Prostate gland (tissue), 2 donors: ENCODE results near the gene DHRS2. TPM values are rescaled to one million over a fixed set of nuclear protein-coding genes. Genes with fewer than 3 reads are reported as not detected.
A peak's percentile ranks its signal among the peaks of the same experiment; 100 is the strongest.
"Not testable (repeated sequence)": the region's sequence is repeated elsewhere in the genome, so short reads cannot be mapped to it uniquely, and the experiment has no call there.

Source experiments
- DNase-seq: peaks from one replicate; pipeline ENCODE4 v3.0.0-alpha.2; 2019; ENCODE audit warnings: low spot score
- H3K27ac ChIP-seq, 2 donors: fragments of 200-600 bp; sonication (generic); 2 replicates each; pipeline ENCODE4 v1.5.1; 2017 to 2019
- H3K27me3 ChIP-seq: fragments of 200-600 bp; sonication (generic); replicated peaks from 2 replicates; pipeline ENCODE4 v1.5.1; 2019; ENCODE audit not compliant: insufficient read depth
- H3K36me3 ChIP-seq, 2 donors: fragments of 200-600 bp; sonication (generic); 1 replicate in 1 of 2; 2 replicates in 1 of 2; pipeline versions ENCODE4 v1.5.1 to v1.8.1; 2017 to 2019
- H3K4me1 ChIP-seq: fragments of 200-600 bp; sonication (generic); replicated peaks from 2 replicates; pipeline ENCODE4 v1.5.1; 2019
- H3K4me3 ChIP-seq, 2 donors: fragments of 200-600 bp; sonication (generic); 2 replicates each; pipeline ENCODE4 v1.5.1; 2017 to 2019
- H3K9me3 ChIP-seq: fragments of 200-600 bp; sonication (generic); 2 replicates; pipeline ENCODE4 v1.5.1; 2017
- CTCF ChIP-seq, 4 experiments: fragments of 200-600 bp in 2 of 4; fragments of 450-650 bp in 2 of 4; sonication (generic) in 2 of 4; IDR thresholded peaks; 1 replicate in 3 of 4; 2 replicates in 1 of 4; pipeline ENCODE4 v1.5.1; 2016 to 2019; ENCODE audit warnings: antibody characterized with exemption in 4 of 4, mild to moderate bottlenecking in 2 of 4, moderate library complexity in 2 of 4
- POLR2A ChIP-seq: fragments of 450-650 bp; IDR thresholded peaks from one replicate; pipeline ENCODE4 v1.6.1; 2016; ENCODE audit warnings: antibody characterized with exemption, mild to moderate bottlenecking
- POLR2AphosphoS5 ChIP-seq: sonication (generic); formaldehyde crosslinking; IDR thresholded peaks from one replicate; pipeline ENCODE4 v1.6.1; 2017; ENCODE audit warnings: antibody characterized with exemption
- WGBS: methylation state at CpG from one replicate; pipeline ENCODE4 v1.1.5; 2018; 5-methylcytosine and 5-hydroxymethylcytosine counted together
- intact Hi-C: fragments of 100-400 bp; cut with DNase I; formaldehyde crosslinking; loops from one replicate; pipeline ENCODE4 v1.14.2; 2022
- total RNA-seq, 2 donors: library from RNA; depleted of rRNA; stranded (reverse); fragments of >200 nt; gene quantifications; one replicate each; pipeline ENCODE4 v1.1.0, GENCODE V29; 2016

Gene DHRS2
- total RNA-seq, result 1 to 10 TPM; 1.2 to 5.9 TPM

GRCh38 chr14:23636317-23637211 lies at the start of gene DHRS2:
TSS of gene DHRS2 (plus strand) at chr14:23636364. CDS start at chr14:23638865, 2,501 bp downstream.
- H3K27ac ChIP-seq, result no peak within 1 kb of the TSS
- H3K36me3 ChIP-seq, result no peaks in the 10 kb centered on the region
- no peak for DNase-seq
- 95% methylated on average over 23 of the region's 23 CpGs for WGBS
- no peak for TF ChIP-seq POLR2A
- no peak for TF ChIP-seq POLR2AphosphoS5
- TF ChIP-seq CTCF (IDR thresholded peaks at IDR 0.05), result no peak
- intact Hi-C loops, result no loop called here
- no peaks in the 10 kb centered on the region for H3K27me3 ChIP-seq
- H3K4me1 ChIP-seq, result no peaks in the 10 kb centered on the region
- no peak within 1 kb of the TSS for H3K4me3 ChIP-seq
- H3K9me3 ChIP-seq, result no peaks in the 10 kb centered on the region

GRCh38 chr14:23588884-23589598 lies 47.1 kb upstream of the DHRS2 start:
- Histone ChIP-seq H3K36me3 (no peaks in the 10 kb centered on the region), H3K4me3 (no peak overlapping the region), H3K27me3 (no peaks in the 10 kb centered on the region), H3K27ac (no peak overlapping the region), H3K4me1 (no peaks in the 10 kb centered on the region), H3K9me3 (no peaks in the 10 kb centered on the region)
- 14% methylated on average over 5 of the region's 5 CpGs for WGBS
- peak; percentile 90 for DNase-seq
- intact Hi-C loops, result no loop called here
- TF ChIP-seq CTCF (IDR thresholded peaks at IDR 0.05), result peak; percentile 39 to 96 (median 83)
- peak; percentile 71 for TF ChIP-seq POLR2AphosphoS5
- TF ChIP-seq POLR2A, result no peak

DNA sequence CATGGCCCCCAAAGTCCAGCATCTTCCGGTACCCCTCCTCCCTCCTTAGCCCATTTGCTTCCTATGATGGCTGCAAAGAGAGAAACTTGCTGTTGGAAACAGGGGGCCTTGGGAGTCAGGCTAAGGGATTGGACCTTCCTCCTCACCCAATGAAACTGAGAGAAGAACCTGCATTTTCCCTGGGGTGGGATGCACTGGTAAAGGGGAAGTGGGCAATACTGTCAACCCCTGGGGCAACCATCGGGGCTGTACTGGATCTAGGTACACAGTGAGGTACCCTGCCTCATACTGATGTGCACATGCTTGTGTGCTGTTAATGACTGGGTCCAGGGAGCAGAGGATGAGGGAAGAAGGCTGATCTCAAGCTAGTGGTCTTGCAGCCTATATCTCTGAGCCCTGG lies 46.6 kb upstream of the DHRS2 start:
- Histone ChIP-seq H3K4me1 (no peaks in the 10 kb centered on the region), H3K27ac (no peak overlapping the region), H3K9me3 (no peaks in the 10 kb centered on the region), H3K36me3 (no peaks in the 10 kb centered on the region), H3K27me3 (no peaks in the 10 kb centered on the region), H3K4me3 (no peak overlapping the region)
- intact Hi-C loops, result no loop called here
- DNase-seq, result no peak
- no peak for TF ChIP-seq CTCF (IDR thresholded peaks at IDR 0.05)
- no peak for TF ChIP-seq POLR2AphosphoS5
- TF ChIP-seq POLR2A, result no peak
- WGBS, result 97% methylated on average over 2 of the region's 2 CpGs

GRCh38 chr14:23590198-23590597 lies 46.0 kb upstream of the DHRS2 start:
- 95% methylated on average over 4 of the region's 4 CpGs for WGBS
- intact Hi-C loops, result no loop called here
- H3K27ac ChIP-seq, result no peak overlapping the region
- no peaks in the 10 kb centered on the region for H3K27me3 ChIP-seq
- H3K4me1 ChIP-seq, result no peaks in the 10 kb centered on the region
- no peaks in the 10 kb centered on the region for H3K9me3 ChIP-seq
- H3K36me3 ChIP-seq, result no peaks in the 10 kb centered on the region
- no peak for DNase-seq
- TF ChIP-seq CTCF (IDR thresholded peaks at IDR 0.05) (no peak), POLR2AphosphoS5 (no peak), POLR2A (no peak)
- H3K4me3 ChIP-seq, result no peak overlapping the region

DNA sequence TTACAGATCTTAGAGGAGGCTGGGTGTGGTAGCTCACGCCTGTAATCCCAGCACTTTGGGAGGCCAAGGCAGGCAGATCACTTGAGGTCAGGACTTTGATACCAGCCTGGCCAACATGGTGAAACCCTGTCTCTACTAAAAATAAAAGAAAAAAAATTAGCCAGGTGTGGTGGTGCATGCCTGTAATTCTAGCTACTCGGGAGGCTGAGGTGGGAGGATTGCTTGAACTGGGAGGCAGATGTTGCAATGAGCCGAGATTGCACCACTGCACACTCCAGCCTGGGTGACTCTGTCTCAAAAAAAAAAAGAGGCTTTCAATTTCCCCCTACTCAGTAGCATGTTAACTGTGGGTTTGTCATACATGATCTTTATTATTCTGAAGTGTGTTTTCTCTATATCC lies 42.0 kb upstream of the DHRS2 start:
- H3K9me3 ChIP-seq, intact Hi-C loops, H3K36me3 ChIP-seq, H3K27ac ChIP-seq, DNase-seq, H3K4me1 ChIP-seq, H3K4me3 ChIP-seq, H3K27me3 ChIP-seq: not testable (repeated sequence)
- WGBS, result 84% methylated on average over 3 of the region's 3 CpGs
